DND-41 (cell line): ENCODE measurements around the gene BARHL2.

ENCODE experiments used
- ATAC-seq: fragments of 200-7000 bp; cut with Tn5 transposase; 3 replicates; pipeline ENCODE4 v1.9.1; 2021; ENCODE audit warnings: low read depth; ENCODE audit not compliant: insufficient read depth
- DNase-seq: peaks from one replicate; pipeline ENCODE4 v3.0.0-alpha.2; 2020
- H2AFZ ChIP-seq: 2 replicates; pipeline ENCODE4 v1.6.0; 2012; ENCODE audit warnings: low read depth, low read length
- H3K27ac ChIP-seq: 2 replicates; pipeline ENCODE4 v1.5.1; 2012; ENCODE audit warnings: low read length, inconsistent platforms
- H3K27me3 ChIP-seq: fragments of 200-600 bp; sonication (generic); 2 replicates; pipeline ENCODE4 v1.6.0; 2012; ENCODE audit warnings: low read length, mild to moderate bottlenecking, inconsistent platforms; ENCODE audit not compliant: insufficient read depth, poor library complexity
- H3K36me3 ChIP-seq: 2 replicates; pipeline ENCODE4 v1.5.1; 2012; ENCODE audit warnings: low read length, inconsistent platforms; ENCODE audit not compliant: insufficient read depth
- H3K4me1 ChIP-seq: 2 replicates; pipeline ENCODE4 v1.5.1; 2012; ENCODE audit warnings: mild to moderate bottlenecking, low read length; ENCODE audit not compliant: insufficient read depth
- H3K4me2 ChIP-seq: 2 replicates; pipeline ENCODE4 v1.6.0; 2012; ENCODE audit warnings: mild to moderate bottlenecking, moderate library complexity, low read length, inconsistent platforms; ENCODE audit not compliant: insufficient read depth
- H3K4me3 ChIP-seq, 2 experiments: fragments of 200-600 bp in 1 of 2; shearing (Covaris generic) in 1 of 2; 2 replicates each; pipeline ENCODE4 v1.5.1; 2012 to 2016; ENCODE audit warnings: inconsistent platforms in 2 of 2, low read length in 2 of 2, mild to moderate bottlenecking in 2 of 2, low read depth in 1 of 2, moderate library complexity in 1 of 2
- H3K79me2 ChIP-seq: 2 replicates; pipeline ENCODE4 v1.6.0; 2012; ENCODE audit warnings: low read length, inconsistent platforms; ENCODE audit not compliant: insufficient read depth
- H3K9ac ChIP-seq: 2 replicates; pipeline ENCODE4 v1.6.0; 2012; ENCODE audit warnings: low read depth, mild to moderate bottlenecking, inconsistent platforms, low read length, moderate library complexity
- H3K9me3 ChIP-seq: 2 replicates; pipeline ENCODE4 v1.5.1; 2012; ENCODE audit warnings: low read length, moderate library complexity, mild to moderate bottlenecking, inconsistent platforms; ENCODE audit not compliant: insufficient read depth, severe bottlenecking
- H4K20me1 ChIP-seq: 2 replicates; pipeline ENCODE4 v1.6.0; 2012; ENCODE audit warnings: low read length; ENCODE audit not compliant: insufficient read depth
- EZH2 ChIP-seq: IDR thresholded peaks from 3 replicates; pipeline ENCODE4 v1.6.1; 2012; ENCODE audit warnings: borderline replicate concordance, low read depth, mild to moderate bottlenecking, moderate library complexity, low read length, inconsistent platforms; ENCODE audit not compliant: severe bottlenecking
- TF ChIP-seq, protein P1 (sequence below): IDR thresholded peaks from 2 replicates; pipeline ENCODE4 v1.5.1; 2012; ENCODE audit warnings: borderline replicate concordance, low read length, moderate library complexity, mild to moderate bottlenecking; ENCODE audit not compliant: poor library complexity, severe bottlenecking; ENCODE audit errors: extremely low read depth

Gene BARHL2

DNA sequence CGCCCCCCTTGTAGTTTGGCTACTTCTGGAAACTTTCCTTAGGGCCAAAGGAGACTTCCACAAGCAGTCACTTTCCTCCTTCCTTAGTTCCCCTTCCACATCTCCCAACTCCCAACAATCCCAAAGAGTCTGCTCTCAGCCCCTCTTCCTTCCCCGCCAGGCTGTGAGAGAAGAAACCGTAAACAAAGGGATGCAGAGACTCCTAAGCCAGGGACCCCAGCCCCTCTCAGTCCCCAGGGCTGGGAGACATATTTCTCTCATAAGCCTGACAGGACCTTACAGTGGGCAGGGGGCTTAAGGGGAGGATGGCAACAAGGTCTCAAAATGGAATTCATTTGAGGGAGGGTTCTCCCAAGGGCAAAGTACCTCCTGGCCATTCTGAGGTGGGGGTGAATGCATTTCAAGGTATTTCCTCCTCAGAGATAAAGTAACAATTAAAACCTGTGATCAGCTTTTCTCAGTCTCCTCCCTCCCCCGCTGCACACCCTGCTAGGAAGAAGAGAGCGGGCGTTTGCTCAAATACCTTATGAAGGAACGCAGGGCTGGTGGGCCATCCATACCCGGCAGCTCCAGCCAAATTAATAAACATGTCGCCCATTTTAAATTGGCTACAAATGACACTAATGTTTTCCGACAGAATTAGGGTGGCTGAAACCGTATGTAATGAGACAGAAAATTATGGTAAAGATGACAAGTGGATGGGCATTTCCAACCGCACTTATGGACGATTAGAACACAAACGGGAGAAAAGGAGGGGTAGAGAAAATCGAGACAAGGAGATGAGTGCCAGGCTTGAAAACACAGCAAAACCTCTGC lies 4.0 kb downstream of the BARHL2 start:
- no peak for TF ChIP-seq EZH2
- TF ChIP-seq, protein P1, sequence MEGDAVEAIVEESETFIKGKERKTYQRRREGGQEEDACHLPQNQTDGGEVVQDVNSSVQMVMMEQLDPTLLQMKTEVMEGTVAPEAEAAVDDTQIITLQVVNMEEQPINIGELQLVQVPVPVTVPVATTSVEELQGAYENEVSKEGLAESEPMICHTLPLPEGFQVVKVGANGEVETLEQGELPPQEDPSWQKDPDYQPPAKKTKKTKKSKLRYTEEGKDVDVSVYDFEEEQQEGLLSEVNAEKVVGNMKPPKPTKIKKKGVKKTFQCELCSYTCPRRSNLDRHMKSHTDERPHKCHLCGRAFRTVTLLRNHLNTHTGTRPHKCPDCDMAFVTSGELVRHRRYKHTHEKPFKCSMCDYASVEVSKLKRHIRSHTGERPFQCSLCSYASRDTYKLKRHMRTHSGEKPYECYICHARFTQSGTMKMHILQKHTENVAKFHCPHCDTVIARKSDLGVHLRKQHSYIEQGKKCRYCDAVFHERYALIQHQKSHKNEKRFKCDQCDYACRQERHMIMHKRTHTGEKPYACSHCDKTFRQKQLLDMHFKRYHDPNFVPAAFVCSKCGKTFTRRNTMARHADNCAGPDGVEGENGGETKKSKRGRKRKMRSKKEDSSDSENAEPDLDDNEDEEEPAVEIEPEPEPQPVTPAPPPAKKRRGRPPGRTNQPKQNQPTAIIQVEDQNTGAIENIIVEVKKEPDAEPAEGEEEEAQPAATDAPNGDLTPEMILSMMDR, result no peak
- Histone ChIP-seq H3K27me3 (no peaks in the 10 kb centered on the region), H3K79me2 (no peaks in the 10 kb centered on the region), H3K9me3 (no peaks in the 10 kb centered on the region), H3K4me3 (no peak overlapping the region), H3K9ac (no peak overlapping the region), H3K27ac (no peak overlapping the region), H3K36me3 (no peaks in the 10 kb centered on the region), H2AFZ (no peak overlapping the region), H4K20me1 (no peaks in the 10 kb centered on the region), H3K4me1 (no peaks in the 10 kb centered on the region), H3K4me2 (no peak overlapping the region)
- DNase-seq, result no peak
- no peak for ATAC-seq

DNA sequence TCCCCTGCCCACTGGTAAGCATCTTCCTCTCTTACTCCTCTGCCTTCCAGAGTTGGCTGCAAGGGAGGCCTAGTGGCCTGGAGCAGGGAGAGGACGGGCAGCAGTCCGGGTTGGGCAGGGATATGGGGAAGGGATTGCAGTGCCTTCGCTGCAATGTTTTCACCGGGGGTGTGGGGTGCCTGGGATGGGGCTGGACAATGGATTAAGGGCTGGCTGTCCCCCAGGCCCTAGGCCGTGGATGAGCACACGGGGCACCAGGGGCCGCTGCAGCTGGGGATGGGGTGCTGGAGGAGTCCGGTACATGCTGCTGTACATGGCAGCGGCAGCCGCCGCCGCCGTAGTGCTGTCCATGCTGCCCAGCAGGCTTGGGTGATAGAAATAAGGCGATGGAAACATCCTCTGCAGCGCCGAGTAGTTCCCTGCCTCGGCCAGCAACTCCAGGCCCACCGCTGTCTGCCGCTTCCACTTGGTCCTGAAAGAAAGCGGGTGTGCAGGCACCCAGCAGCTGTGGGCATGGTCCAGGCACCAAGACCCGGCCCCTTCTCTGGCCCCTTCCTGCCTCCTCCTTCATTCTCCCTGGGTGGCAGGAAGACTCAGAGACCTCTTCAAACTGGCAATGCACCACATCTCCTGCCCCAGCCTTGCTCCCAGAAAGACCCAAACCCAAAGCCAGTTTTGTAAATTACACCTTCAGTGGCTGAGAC lies 4.8 kb downstream of the BARHL2 start:
- Histone ChIP-seq H4K20me1 (no peaks in the 10 kb centered on the region), H3K27me3 (no peaks in the 10 kb centered on the region), H3K9ac (no peak overlapping the region), H3K9me3 (no peaks in the 10 kb centered on the region), H3K27ac (no peak overlapping the region), H3K4me2 (no peak overlapping the region), H3K36me3 (no peaks in the 10 kb centered on the region), H3K4me3 (no peak overlapping the region), H3K79me2 (no peaks in the 10 kb centered on the region), H2AFZ (no peak overlapping the region), H3K4me1 (no peaks in the 10 kb centered on the region)
- TF ChIP-seq, protein P1, result no peak
- no peak for TF ChIP-seq EZH2
- no peak for ATAC-seq
- DNase-seq, result no peak

DNA sequence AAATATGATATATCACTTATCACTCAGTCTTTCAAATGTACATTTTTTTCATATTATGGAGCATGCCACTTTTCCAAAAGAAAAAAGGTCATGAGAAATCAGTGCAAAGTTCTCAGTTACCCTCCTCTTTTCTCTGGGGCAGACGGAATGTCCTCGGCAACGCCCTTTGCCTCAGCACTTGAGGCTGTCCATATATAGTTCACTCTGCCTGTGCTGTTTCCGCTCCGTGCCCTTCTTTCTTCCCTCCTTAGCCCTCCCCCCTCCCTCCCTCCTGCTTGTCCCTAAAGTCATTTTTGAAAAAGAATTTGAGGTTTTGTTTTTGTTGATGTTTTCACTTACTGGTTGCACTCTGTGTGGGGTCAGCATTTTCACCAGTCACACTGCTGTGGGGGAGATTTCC lies 5.4 kb downstream of the BARHL2 start:
- Histone ChIP-seq H3K4me2 (no peak overlapping the region), H3K27ac (no peak overlapping the region), H3K9ac (no peak overlapping the region), H3K79me2 (no peaks in the 10 kb centered on the region), H3K9me3 (no peaks in the 10 kb centered on the region), H3K27me3 (no peaks in the 10 kb centered on the region), H4K20me1 (no peaks in the 10 kb centered on the region), H3K4me1 (no peaks in the 10 kb centered on the region), H3K4me3 (no peak overlapping the region), H2AFZ (no peak overlapping the region), H3K36me3 (no peaks in the 10 kb centered on the region)
- ATAC-seq (no peak), DNase-seq (no peak)
- TF ChIP-seq EZH2, result no peak
- TF ChIP-seq, protein P1, result no peak
